Epithelial cell of alveolus of lung (primary cell): ENCODE measurements around the gene KHDC4. TPM values are rescaled to one million over a fixed set of nuclear protein-coding genes. Genes with fewer than 3 reads are reported as not detected.

Experiments
- total RNA-seq: library from RNA; depleted of rRNA; stranded (reverse); fragments of >200 nt; gene quantifications from 2 replicates; pipeline ENCODE4 v1.2.1, GENCODE V29; 2015

KHDC4 gene
- total RNA-seq = 11.5 and 57.6 TPM in 2 replicates

DNA sequence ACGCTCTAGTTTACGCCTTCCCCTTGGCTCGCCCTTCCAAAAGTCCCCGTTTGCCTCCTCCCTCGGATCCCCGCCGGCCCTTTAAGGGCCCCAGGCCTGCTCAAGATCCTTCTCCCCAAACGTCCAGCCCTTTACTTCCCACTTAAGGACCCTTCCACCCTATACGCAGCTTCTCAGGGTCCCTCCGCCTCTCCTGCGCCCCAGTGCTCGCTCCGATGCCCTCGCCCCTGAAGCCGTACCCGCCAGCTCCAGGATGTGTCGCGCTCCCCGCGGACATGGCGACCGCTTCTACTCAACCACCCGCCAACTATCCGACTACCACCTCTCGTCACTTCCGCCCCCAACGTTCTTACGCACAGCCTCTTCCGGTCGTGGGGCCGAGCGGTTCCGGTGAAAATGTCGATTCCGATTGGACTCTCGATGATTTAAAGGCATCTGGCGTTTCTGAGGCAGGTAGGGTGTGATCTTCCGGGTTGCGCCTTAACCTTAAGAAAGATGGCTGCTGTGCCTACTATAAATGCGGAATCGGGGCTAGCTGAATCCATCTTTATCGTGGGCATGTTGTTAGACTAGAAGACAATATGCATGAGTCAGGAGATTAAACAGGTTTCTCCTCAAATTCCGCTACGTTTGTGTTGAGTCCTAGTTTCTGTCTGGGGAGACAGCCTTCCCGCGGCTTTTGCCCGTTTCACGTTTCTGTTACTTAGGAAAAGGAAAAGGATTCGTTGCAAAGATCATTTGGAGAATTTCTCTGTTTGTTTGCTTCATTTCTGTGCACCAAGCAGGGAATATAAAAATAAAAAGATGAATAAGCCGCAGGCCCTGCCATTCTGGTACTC lies at the start of gene KHDC4:
Gene KHDC4, minus strand, starts transcription at position 317 of the 839 bp plus-strand sequence. Its CDS starts 40 bp downstream, at position 277.

DNA sequence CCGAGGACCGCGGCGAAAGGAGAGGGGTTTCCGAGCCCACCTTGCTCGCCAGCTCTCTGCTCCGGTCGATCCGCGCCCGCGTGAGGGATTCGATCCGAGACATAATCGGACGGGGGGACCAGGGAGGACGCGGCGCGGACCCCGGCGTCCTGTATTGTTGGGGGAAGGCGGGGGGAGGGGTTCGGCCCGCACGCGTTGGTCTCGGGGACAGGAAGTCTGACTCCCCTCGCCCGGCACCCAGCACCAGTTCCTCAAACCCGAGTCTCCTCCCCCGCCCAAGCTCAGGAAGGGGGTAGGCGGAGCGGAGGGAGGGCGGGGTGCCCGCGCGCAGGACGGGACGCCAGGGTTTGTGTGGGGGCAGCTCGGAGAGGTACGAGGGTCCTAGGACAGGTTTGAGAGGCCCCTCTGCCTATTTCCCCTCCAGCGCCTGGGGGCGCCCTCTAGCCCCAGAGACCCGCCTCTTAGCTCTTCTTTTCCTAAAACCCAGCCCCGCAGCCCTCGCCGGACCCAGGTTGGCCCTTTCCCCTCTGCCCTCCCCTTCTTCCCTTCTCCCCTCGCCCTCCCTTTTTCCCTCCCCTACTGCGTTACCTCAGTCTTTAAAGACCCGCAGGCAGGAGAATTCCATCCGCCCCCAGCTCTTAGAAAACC lies 44.2 kb upstream of the KHDC4 start, which contains the start of gene ARHGEF2:
Gene ARHGEF2, minus strand, starts transcription at position 223 of the 648 bp plus-strand sequence. Its CDS starts 120 bp downstream, at position 103.

DNA sequence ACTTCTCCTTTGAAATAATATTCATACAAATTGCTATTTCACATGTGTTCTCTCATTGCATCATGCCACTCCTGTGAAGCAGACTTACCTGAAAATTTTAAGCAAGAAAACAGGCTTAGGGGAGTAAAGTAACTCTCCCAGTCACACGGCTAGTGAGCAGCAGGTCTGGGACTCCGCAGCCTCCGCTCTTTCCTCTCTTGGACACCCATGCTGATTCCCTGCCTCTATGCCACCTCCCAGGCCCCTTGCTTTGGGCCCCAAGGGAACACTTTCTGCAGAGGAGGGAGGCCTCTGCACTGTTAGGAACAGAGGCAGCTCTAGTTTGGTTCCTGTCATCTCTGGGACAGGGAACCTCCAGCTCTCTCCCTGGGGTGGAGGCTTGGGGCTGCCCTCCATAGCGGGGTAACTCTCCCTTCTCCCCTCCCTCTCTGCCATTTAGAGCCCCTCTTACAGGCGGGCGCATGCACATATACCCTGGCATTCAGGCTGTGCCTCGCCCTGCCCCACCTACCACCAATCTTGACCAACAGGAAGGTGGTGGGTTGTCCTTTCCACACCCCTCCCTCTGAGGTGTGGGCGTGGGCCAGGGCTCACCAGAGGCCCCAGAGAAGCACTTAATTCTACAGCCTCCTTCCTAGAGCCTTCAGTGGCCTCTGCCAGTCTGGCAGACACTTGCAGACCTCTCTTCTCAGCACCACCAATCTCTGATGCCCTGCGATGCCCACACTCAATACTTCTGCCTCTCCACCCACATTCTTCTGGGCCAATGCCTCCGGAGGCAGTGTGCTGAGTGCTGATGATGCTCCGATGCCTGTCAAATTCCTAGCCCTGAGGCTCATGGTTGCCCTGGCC lies 7.0 kb upstream of the KHDC4 start, which contains the start of gene RXFP4:
Gene RXFP4, plus strand, starts transcription at position 646 of the 852 bp plus-strand sequence. Its CDS starts 72 bp downstream, at position 718.

DNA sequence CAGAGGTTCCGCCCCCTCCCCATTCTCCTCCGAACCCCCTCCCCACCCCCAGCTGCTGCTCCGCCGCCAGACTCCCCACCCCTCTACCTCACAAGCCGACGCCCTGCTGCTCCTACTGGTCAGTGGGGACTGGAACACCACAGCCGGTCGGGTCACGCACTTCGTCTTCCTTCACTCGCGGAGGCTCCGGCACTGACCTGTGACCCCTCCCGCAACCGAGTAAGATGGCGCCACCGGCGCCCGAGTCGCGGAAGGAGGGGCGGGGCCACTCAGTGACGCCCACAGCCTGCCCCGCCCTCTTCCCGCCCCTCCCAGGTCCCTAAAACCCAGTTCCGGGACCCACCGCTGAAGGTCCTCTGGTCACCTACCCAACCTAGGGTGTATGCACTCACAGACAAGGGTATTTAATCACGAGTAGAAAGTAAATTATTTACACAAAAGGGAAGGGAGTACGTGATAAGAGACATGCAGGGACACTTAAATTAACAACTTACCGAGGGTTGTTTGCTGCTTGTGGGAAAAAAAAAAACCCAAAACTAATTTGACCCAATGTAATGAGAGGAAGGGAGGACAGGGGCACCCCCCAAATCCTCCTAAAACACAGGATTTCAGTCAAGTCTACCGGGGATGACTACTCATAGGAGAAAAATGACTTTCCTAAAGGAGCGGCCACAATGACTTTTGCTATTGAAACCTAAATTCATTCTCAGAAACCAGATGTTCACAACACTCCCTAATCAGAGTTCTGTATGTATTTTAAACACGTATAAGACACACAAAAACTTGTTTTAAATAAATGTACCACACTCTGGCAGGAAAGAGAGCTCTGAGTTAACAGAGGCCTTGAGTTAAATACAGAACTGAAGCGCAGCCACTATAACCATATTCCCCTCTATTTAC lies 22.8 kb downstream of the KHDC4 start, which contains the start of gene RIT1:
Gene RIT1, minus strand, starts transcription at position 194 of the 900 bp plus-strand sequence. CDS start 588 bp downstream, outside the sequence.

Other genes starting within 250 kb of the KHDC4 start
- gene YY1AP1, start 245.6 kb downstream of the KHDC4 start, total RNA-seq = 26.4 and 65.3 TPM in 2 replicates
- gene DAP3, start 245.3 kb downstream of the KHDC4 start, total RNA-seq = 82.8 and 106 TPM in 2 replicates
- gene GON4L, start 77.2 kb downstream of the KHDC4 start, total RNA-seq = 11.6 and 29.6 TPM in 2 replicates
- 30.6 and 31.3 TPM in 2 replicates for gene SYT11, start 74.8 kb downstream of the KHDC4 start, total RNA-seq
- 23.8 and 27.7 TPM in 2 replicates for gene RIT1, start 23.1 kb downstream of the KHDC4 start, total RNA-seq
- not detected in 2 replicates for gene RXFP4, start 7.2 kb upstream of the KHDC4 start, total RNA-seq
- 118 and 139 TPM in 2 replicates for gene ARHGEF2, start 44.1 kb upstream of the KHDC4 start, total RNA-seq
- 558 and 731 TPM in 2 replicates for gene SSR2, start 86.5 kb upstream of the KHDC4 start, total RNA-seq
- gene UBQLN4, start 119.4 kb upstream of the KHDC4 start, total RNA-seq = 14.3 and 20.0 TPM in 2 replicates
- gene LAMTOR2, start 120.4 kb upstream of the KHDC4 start, total RNA-seq = 68.6 and 87.1 TPM in 2 replicates
- 0.80 and 3.4 TPM in 2 replicates for gene RAB25, start 126.7 kb upstream of the KHDC4 start, total RNA-seq
- 7.0 and 15.8 TPM in 2 replicates for gene MEX3A, start 148.1 kb upstream of the KHDC4 start, total RNA-seq
- gene LMNA, start 180.3 kb upstream of the KHDC4 start, total RNA-seq = 439 and 479 TPM in 2 replicates
- 0.65 and 0.88 TPM in 2 replicates for gene SEMA4A, start 219.2 kb upstream of the KHDC4 start, total RNA-seq